ENCODE data around the gene FANCB. TPM values are rescaled to one million over a fixed set of nuclear protein-coding genes. Genes with fewer than 3 reads are reported as not detected.

FANCB gene
- total and polyA plus RNA-seq, 9 of the 15 experiments (the other 6 are each of a cell fraction or from before 2014, with no cell fraction given): 6.5 to 21.3 (median 14.6) TPM

GRCh38 chrX:14902537-14902936 is 29.7 kb upstream of the FANCB start:
- Histone ChIP-seq H3K9ac (ENCODE audit: insufficient read depth in 1 of 2, low read depth in 2 of 2, low read length in 2 of 2) (no peak overlapping the region), H4K20me1 (replicated peaks; ENCODE audit: control insufficient read depth, insufficient read depth, low read length) (no peaks in the 10 kb centered on the region), H3K79me2 (ENCODE audit: control insufficient read depth, insufficient read depth, low read length) (no peaks in the 10 kb centered on the region), H3K4me2 (ENCODE audit: insufficient read depth, low read length) (no peak overlapping the region), H3K9me3 (replicated peaks; ENCODE audit: control insufficient read depth, insufficient read depth, low read depth, low read length) (no peaks in the 10 kb centered on the region), H3K27me3 (ENCODE audit: control insufficient read depth in 2 of 2, insufficient read depth in 2 of 2, low read length in 2 of 2) (no peaks in the 10 kb centered on the region), H3K9me1 (ENCODE audit: control insufficient read depth, insufficient read depth, low read length) (no peaks in the 10 kb centered on the region), H2AFZ (ENCODE audit: low read depth, low read length) (no peak overlapping the region), H3K27ac (ENCODE audit: extremely low read depth, low read depth, low read length) (no peak overlapping the region), H3K4me3 (no peak overlapping the region), H3K4me1 (replicated peaks in 1 of 2; ENCODE audit: control insufficient read depth in 2 of 2, insufficient read depth in 2 of 2, low read length in 2 of 2) (no peaks in the 10 kb centered on the region), H3K36me3 (ENCODE audit: control insufficient read depth, insufficient read depth, low read length) (no peaks in the 10 kb centered on the region)
- intact Hi-C loops (cut with micrococcal nuclease) (no loop called here), in situ Hi-C loops (cut with MboI) (no loop called here)
- DNase-seq (ENCODE audit: extremely low read depth in 1 of 4, low spot score in 3 of 4): no peak
- ChIA-PET CTCF (ENCODE audit: low intra/inter-chr PET ratio) (no interaction called here), POLR2A (no interaction called here)
- BruUV-seq (replicated peaks): no TSS peak
- no peak for FAIRE-seq
- TF ChIP-seq PREB (CRISPR knock-in tag; IDR thresholded peaks at IDR 0.05) (no peak), ZNF668 (CRISPR knock-in tag; IDR thresholded peaks at IDR 0.05) (no peak), ZC3H8 (IDR thresholded peaks at IDR 0.05) (no peak), ZFP91 (CRISPR knock-in tag; IDR thresholded peaks at IDR 0.05) (no peak), PHB2 (IDR thresholded peaks at IDR 0.05; ENCODE audit: low read depth) (no peak), CTBP1 (IDR thresholded peaks at IDR 0.05; ENCODE audit: borderline replicate concordance) (no peak), TEAD2 (tag; IDR thresholded peaks at IDR 0.05) (no peak), ZSCAN29 (IDR thresholded peaks at IDR 0.05) (no peak), HDAC3 (IDR thresholded peaks at IDR 0.05; ENCODE audit: borderline replicate concordance, partially characterized antibody) (no peak), ZNF764 (CRISPR knock-in tag; IDR thresholded peaks at IDR 0.05; ENCODE audit: low read depth) (no peak), MCM3 (IDR thresholded peaks at IDR 0.05) (no peak)
- no peak for ATAC-seq

Data from K562 (cell line).